ENCODE data around the gene TSPAN5.

DNA sequence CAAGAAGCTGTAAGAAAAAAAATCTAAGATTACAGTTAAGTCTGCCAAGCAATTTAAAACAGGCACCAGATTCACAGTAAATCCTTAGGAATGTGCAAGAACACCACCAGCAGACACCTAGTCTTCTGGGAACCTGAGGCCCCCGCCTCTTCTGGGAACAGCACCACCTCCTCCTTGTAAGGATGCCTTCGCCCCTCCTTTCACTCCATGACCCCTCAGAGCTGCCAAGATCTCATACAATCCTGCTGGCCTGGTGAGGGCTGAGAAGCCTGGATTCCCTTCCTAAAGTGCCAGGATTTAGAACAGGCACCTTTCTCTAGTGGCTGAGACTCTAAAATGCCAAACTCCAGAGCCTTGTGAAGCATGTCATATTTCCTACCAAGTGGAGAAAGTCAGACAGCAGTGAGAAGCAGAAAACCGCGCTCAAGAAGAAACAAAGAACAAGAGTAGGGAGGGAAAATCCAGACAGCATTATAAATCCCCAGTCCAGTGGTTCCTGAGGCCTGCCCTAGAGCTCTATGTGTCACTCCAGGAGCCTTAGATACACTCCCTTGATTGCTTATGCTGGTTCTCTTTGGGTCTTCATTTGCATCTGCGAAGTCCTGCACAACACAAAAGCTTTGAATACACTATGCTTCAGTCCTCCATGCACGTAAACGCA, 166.4 kb downstream of the TSPAN5 start:
- TF ChIP-seq, protein P1, sequence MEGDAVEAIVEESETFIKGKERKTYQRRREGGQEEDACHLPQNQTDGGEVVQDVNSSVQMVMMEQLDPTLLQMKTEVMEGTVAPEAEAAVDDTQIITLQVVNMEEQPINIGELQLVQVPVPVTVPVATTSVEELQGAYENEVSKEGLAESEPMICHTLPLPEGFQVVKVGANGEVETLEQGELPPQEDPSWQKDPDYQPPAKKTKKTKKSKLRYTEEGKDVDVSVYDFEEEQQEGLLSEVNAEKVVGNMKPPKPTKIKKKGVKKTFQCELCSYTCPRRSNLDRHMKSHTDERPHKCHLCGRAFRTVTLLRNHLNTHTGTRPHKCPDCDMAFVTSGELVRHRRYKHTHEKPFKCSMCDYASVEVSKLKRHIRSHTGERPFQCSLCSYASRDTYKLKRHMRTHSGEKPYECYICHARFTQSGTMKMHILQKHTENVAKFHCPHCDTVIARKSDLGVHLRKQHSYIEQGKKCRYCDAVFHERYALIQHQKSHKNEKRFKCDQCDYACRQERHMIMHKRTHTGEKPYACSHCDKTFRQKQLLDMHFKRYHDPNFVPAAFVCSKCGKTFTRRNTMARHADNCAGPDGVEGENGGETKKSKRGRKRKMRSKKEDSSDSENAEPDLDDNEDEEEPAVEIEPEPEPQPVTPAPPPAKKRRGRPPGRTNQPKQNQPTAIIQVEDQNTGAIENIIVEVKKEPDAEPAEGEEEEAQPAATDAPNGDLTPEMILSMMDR (conservative IDR thresholded peaks at IDR 0.05; ENCODE audit: low read depth, low read length): no peak
- TF ChIP-seq POLR2A (IDR thresholded peaks at IDR 0.05; ENCODE audit: low read depth, low read length): no peak
- TF ChIP-seq CEBPB (IDR thresholded peaks at IDR 0.05; ENCODE audit: low read depth, low read length): no peak
- no peak for TF ChIP-seq CHD1 (IDR thresholded peaks at IDR 0.05; ENCODE audit: low read depth, low read length)

Data from IMR-90 (cell line).